GM10248 (cell line): ENCODE data around the gene FADS3.

ENCODE experiments used
- CTCF ChIA-PET: fragments of 300-600 bp; sonication (Branson Sonifier 250); formaldehyde crosslinking; extraction: SDS; loops from one replicate; lab custom pipeline; 2021; ENCODE audit warnings: antibody characterized with exemption; lab: Yijun Ruan, JAX
- POLR2A ChIA-PET: fragments of 350-650 bp; sonication (Branson Sonifier 250); formaldehyde crosslinking; extraction: SDS; loops from one replicate; lab custom pipeline; 2020; ENCODE audit warnings: antibody characterized with exemption; lab: Yijun Ruan, JAX
- DNase-seq: peaks from one replicate; pipeline ENCODE4 v3.0.0; 2012; ENCODE audit errors: extremely low spot score
- TF ChIP-seq, protein P1 (sequence below): IDR thresholded peaks from 2 replicates; pipeline ENCODE4 v1.5.1; 2012; ENCODE audit warnings: mild to moderate bottlenecking, low read depth; ENCODE audit errors: extremely low read depth, missing control alignments, control extremely low read depth

Gene FADS3

DNA sequence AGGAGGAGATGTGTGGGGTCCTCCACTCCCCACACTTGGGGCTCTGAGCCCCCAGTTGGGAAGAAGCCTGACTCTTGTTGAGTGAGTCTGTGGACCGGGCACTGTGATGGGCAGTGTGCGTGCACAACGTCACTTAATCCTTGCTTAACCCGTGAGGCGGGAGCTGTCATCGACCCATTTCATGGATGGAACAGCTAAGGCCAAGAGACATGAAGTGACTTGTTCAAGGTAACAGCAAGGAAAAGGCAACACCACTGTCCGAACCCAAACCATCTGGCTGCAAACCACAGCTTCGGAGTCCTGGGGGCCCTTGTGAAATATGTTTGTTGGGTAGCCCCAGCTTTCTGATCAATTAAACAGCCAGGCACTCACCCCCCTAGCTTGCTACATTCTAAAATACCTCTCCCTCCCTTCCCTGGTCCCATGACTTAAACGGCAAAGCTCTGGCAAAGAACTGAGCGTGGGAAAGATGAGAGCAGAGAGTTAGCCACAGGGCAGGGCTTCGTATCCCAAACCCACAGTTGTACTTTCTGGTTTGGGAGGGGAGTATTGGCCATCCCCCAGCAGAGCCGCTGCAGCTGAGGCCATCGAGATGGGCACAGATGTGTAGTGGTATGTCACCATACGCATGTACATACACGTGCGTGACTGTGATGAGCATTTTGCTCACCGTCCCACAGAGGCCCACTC is 37.0 kb downstream of the FADS3 start:
- TF ChIP-seq, protein P1, sequence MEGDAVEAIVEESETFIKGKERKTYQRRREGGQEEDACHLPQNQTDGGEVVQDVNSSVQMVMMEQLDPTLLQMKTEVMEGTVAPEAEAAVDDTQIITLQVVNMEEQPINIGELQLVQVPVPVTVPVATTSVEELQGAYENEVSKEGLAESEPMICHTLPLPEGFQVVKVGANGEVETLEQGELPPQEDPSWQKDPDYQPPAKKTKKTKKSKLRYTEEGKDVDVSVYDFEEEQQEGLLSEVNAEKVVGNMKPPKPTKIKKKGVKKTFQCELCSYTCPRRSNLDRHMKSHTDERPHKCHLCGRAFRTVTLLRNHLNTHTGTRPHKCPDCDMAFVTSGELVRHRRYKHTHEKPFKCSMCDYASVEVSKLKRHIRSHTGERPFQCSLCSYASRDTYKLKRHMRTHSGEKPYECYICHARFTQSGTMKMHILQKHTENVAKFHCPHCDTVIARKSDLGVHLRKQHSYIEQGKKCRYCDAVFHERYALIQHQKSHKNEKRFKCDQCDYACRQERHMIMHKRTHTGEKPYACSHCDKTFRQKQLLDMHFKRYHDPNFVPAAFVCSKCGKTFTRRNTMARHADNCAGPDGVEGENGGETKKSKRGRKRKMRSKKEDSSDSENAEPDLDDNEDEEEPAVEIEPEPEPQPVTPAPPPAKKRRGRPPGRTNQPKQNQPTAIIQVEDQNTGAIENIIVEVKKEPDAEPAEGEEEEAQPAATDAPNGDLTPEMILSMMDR, result no peak
- DNase-seq, result no peak
- CTCF ChIA-PET, result interaction anchor here (1.0 kb wide), 1 partner anchor 57 kb away, joined by 3 read pairs; no protein-coding TSS in a partner anchor
- POLR2A ChIA-PET, result no interaction called here

DNA sequence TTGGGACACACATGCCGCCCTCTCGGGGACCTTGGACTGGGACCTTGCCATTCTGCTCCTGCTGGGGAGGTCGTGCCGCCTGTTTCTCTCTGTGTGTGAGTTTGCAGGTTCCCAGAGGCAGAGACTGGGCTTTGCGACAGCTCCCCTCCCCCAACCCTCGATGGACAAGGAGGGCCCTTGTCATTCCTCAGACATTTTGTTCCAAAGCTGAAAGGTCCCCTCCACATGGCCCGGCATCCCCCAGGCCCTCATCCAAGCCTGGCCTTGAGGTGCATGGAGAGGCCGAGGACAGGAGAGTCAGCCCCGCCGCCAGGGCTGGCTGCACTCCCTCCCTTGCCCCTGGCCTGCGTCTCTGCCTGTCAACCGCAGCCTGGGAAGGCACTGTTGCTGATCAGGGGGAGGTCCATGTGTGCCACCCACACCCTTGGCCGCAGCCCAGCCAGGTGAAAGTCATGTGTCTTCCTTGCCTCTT is 37.6 kb downstream of the FADS3 start:
- TF ChIP-seq, protein P1, result no peak
- DNase-seq, result no peak
- POLR2A ChIA-PET, result no interaction called here
- CTCF ChIA-PET, result interaction anchor here (1.0 to 1.3 kb wide), 3 partner anchors 12 to 57 kb away, joined by 3 to 5 read pairs (median 3); no protein-coding TSS in a partner anchor

DNA sequence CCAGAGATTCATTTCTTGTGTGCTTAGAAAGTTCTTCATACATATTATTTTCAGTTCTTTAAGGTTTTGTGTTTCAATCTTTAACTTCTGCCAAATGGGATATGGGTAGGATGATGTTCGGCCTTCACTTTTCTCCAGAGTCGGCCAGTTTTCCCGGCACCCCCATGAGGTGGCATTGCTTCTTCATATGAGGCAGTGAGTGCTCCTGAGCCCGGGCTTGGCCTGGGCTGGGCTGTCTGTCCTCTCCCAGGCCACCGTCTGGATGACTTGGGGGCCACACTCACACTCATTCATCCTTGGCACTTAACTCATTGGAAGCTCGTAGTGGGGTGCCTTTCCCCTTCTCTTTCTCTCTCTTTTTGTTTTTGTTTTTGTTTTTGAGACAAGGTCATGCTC is 39.4 kb downstream of the FADS3 start:
- ChIA-PET POLR2A (no interaction called here), CTCF (no interaction called here)
- no peak for DNase-seq
- TF ChIP-seq, protein P1, result no peak

DNA sequence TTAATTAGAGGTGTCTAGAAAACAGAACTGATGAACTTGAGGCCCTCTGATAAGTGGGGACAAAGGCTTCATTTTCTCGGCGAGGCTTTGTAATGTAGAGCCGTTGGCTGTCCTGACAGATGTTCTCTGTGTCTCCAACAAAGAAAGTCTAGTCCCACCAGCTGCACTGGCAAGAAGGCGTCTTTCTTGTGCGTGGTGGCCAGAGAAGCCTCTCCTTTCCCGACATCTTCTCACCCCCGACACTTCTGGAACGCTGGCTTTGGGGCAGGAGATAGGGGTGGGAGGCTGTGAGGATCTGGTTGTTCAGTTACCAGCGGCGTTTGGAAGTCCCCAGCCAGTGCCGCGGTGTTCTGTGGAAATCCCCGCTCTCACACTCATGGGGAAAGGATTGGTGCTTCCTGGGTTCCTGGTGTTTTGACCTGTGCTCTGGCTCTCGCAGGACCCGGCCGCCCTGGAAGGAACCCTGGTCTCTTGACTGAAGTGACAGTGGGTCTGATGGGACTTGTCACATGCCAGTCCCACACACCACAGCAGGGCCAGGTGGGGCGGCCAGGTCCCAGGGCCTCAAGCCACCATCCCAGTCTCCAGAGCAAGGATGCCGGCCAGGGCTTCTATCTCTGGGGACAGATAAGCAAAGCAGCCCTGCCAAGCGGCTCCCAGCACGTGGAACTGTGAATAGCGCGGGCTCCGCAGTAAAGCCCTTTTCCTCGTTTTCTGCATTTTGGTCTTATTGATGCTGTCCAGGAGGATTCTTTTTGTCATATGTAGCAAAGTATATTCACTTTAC is 40.0 kb downstream of the FADS3 start:
- ChIA-PET POLR2A (no interaction called here), CTCF (no interaction called here)
- DNase-seq, result no peak
- TF ChIP-seq, protein P1, result no peak

DNA sequence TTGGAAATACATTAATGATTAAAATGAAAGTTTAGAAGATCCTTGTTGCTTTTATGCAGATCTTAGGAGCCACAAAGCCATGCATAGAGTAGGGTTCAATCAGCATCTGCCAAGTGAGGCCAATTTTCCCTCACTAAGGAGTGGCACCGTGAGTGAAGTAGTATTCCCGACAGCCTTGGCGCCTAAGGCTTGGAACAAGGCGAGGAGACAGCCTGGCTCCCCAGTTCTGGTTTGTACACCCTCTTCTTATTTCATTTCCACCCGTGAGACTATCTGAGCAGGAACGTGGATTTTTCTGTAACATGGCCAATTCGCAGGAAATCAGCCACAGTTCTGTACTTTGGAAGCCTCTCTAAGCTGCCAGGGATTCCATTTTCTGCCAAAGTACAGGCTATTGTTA is 40.7 kb downstream of the FADS3 start:
- TF ChIP-seq, protein P1, result no peak
- DNase-seq, result no peak
- ChIA-PET CTCF (no interaction called here), POLR2A (no interaction called here)

DNA sequence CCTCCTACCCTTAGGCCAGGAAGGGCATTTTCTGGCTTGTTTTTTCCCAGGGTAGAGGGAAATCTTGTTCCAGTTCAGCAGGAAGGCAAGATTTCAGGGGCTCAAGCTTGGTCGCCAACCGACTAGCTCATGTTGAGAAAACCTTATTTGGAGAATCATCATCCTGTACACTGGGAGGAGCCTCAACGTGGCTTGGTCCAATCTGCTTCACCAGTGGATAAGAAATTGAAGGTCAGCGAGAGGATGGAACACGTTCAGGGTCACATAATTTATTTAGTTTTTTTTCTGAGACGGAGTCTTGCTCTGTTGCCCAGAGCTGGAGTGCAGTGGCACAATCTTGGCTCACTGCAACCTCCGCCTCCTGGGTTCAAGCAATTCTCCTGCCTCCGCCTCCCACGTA is 42.7 kb downstream of the FADS3 start:
- CTCF ChIA-PET, result interaction anchor here (1.2 to 1.4 kb wide), 4 partner anchors 12 to 233 kb away, joined by 3 to 6 read pairs (median 4); no protein-coding TSS in a partner anchor
- DNase-seq, result no peak
- TF ChIP-seq, protein P1, result no peak
- POLR2A ChIA-PET, result no interaction called here
